IMR-90 (cell line): Measurements from ENCODE around the gene AQP6. TPM values are rescaled to one million over a fixed set of nuclear protein-coding genes. Genes with fewer than 3 reads are reported as not detected.

Experiments
- ATAC-seq: fragments of 200-7000 bp; cut with Tn5 transposase; 2 replicates; pipeline ENCODE4 v1.9.1; 2020; ENCODE audit warnings: low read depth, mild to moderate bottlenecking, moderate library complexity
- BruUV-seq: library from RNA; stranded (reverse); fragments of 400-500 nt; replicated peaks from 2 replicates; lab custom pipeline; 2021; lab: Mats Ljungman, UMichigan
- CTCF ChIA-PET: fragments of 300-600 bp; formaldehyde crosslinking; extraction: SDS; loops from one replicate; lab custom pipeline; 2021; ENCODE audit warnings: antibody characterized with exemption; lab: Yijun Ruan, JAX
- POLR2A ChIA-PET: fragments of 300-600 bp; sonication (Branson Sonifier 250); formaldehyde crosslinking; loops from one replicate; lab custom pipeline; 2022; ENCODE audit warnings: antibody characterized with exemption; ENCODE audit not compliant: unreplicated experiment; lab: Charles Lee
- DNase-seq: peaks from one replicate; pipeline ENCODE4 v3.0.0; 2013
- H2AFZ ChIP-seq: replicated peaks from 2 replicates; pipeline ENCODE3; 2013; ENCODE audit warnings: low read length, mild to moderate bottlenecking; ENCODE audit not compliant: poor library complexity
- H2AK5ac ChIP-seq: 2 replicates; pipeline ENCODE4 v1.6.1; 2013; ENCODE audit warnings: low read depth, low read length, inconsistent platforms
- H2AK9ac ChIP-seq: replicated peaks from 2 replicates; pipeline ENCODE3; 2013; ENCODE audit warnings: mild to moderate bottlenecking, low read depth, low read length, moderate library complexity; ENCODE audit not compliant: poor library complexity
- H2BK120ac ChIP-seq: 2 replicates; pipeline ENCODE4 v1.6.1; 2013; ENCODE audit warnings: low read depth, low read length, inconsistent platforms
- H2BK15ac ChIP-seq: 3 replicates; pipeline ENCODE4 v1.6.1; 2013; ENCODE audit warnings: low read depth, low read length, inconsistent platforms
- H2BK20ac ChIP-seq: 2 replicates; pipeline ENCODE4 v1.6.1; 2013; ENCODE audit warnings: low read depth, mild to moderate bottlenecking, inconsistent platforms, low read length, moderate library complexity
- H2BK5ac ChIP-seq: 2 replicates; pipeline ENCODE4 v1.6.1; 2013; ENCODE audit warnings: mild to moderate bottlenecking, low read depth, low read length, inconsistent platforms; ENCODE audit not compliant: poor library complexity, severe bottlenecking
- H3K14ac ChIP-seq: replicated peaks from 2 replicates; pipeline ENCODE4 v1.6.1; 2013; ENCODE audit warnings: low read depth, low read length, inconsistent platforms
- H3K18ac ChIP-seq: 2 replicates; pipeline ENCODE4 v1.6.1; 2013; ENCODE audit warnings: low read depth, low read length, control low read depth
- H3K23ac ChIP-seq: 2 replicates; pipeline ENCODE4 v1.6.1; 2013; ENCODE audit warnings: low read depth, low read length, inconsistent platforms
- H3K27ac ChIP-seq: 2 replicates; pipeline ENCODE4 v1.5.1; 2013; ENCODE audit warnings: mild to moderate bottlenecking, control low read depth, low read length; ENCODE audit not compliant: insufficient read depth
- H3K27me3 ChIP-seq: 2 replicates; pipeline ENCODE4 v1.6.1; 2013; ENCODE audit warnings: low read length; ENCODE audit not compliant: control insufficient read depth, insufficient read depth
- H3K36me3 ChIP-seq: 2 replicates; pipeline ENCODE4 v1.6.1; 2013; ENCODE audit warnings: low read length, mixed read lengths; ENCODE audit not compliant: control insufficient read depth, insufficient read depth
- H3K4ac ChIP-seq: 2 replicates; pipeline ENCODE4 v1.6.1; 2013; ENCODE audit warnings: low read depth, low read length, inconsistent platforms
- H3K4me1 ChIP-seq: 2 replicates; pipeline ENCODE4 v1.6.1; 2013; ENCODE audit warnings: low read length, mixed read lengths; ENCODE audit not compliant: control insufficient read depth, insufficient read depth
- H3K4me2 ChIP-seq: 2 replicates; pipeline ENCODE4 v1.6.1; 2013; ENCODE audit warnings: low read depth, mild to moderate bottlenecking, control low read depth, low read length, moderate library complexity
- H3K4me3 ChIP-seq: 2 replicates; pipeline ENCODE4 v1.5.1; 2013; ENCODE audit warnings: low read depth, mild to moderate bottlenecking, control low read depth, low read length, moderate library complexity; ENCODE audit not compliant: insufficient read depth
- H3K56ac ChIP-seq: 2 replicates; pipeline ENCODE4 v1.6.1; 2013; ENCODE audit warnings: low read length, inconsistent platforms; ENCODE audit not compliant: insufficient read depth; ENCODE audit errors: extremely low read depth
- H3K79me1 ChIP-seq, 2 experiments: 2 replicates each; pipeline ENCODE4 v1.6.1; 2013; ENCODE audit warnings: low read length in 2 of 2, inconsistent platforms in 1 of 2, low read depth in 1 of 2
- H3K9ac ChIP-seq: 2 replicates; pipeline ENCODE4 v1.6.1; 2013; ENCODE audit warnings: low read depth, low read length, control low read depth
- H3K9me1 ChIP-seq: 2 replicates; pipeline ENCODE4 v1.6.1; 2013; ENCODE audit warnings: low read length, inconsistent platforms; ENCODE audit not compliant: insufficient read depth
- H3K9me3 ChIP-seq: 2 replicates; pipeline ENCODE4 v1.6.1; 2013; ENCODE audit warnings: low read length; ENCODE audit not compliant: control insufficient read depth, insufficient read depth
- H4K20me1 ChIP-seq: 2 replicates; pipeline ENCODE4 v1.6.1; 2013; ENCODE audit warnings: low read length, inconsistent platforms; ENCODE audit not compliant: insufficient read depth
- H4K5ac ChIP-seq: 2 replicates; pipeline ENCODE4 v1.6.1; 2013; ENCODE audit warnings: mild to moderate bottlenecking, low read depth, low read length, control low read depth
- H4K8ac ChIP-seq, 2 experiments: 2 replicates each; pipeline ENCODE4 v1.6.1; 2013; ENCODE audit warnings: low read depth in 2 of 2, low read length in 2 of 2, control low read depth in 1 of 2, inconsistent platforms in 1 of 2
- H4K91ac ChIP-seq: 2 replicates; pipeline ENCODE4 v1.6.1; 2013; ENCODE audit warnings: low read depth, low read length, inconsistent platforms; ENCODE audit not compliant: insufficient read depth
- BHLHE40 ChIP-seq: fragments of 150-350 bp; IDR thresholded peaks from 2 replicates; pipeline ENCODE4 v1.6.1; 2016; ENCODE audit warnings: mild to moderate bottlenecking, low read depth, low read length
- CEBPB ChIP-seq: IDR thresholded peaks from 2 replicates; pipeline ENCODE4 v1.6.1; 2012; ENCODE audit warnings: low read depth, low read length, improper control_type of control experiment
- CHD1 ChIP-seq: IDR thresholded peaks from 2 replicates; pipeline ENCODE4 v1.6.1; 2012; ENCODE audit warnings: low read depth, low read length, improper control_type of control experiment
- FOS ChIP-seq: fragments of 150-350 bp; IDR thresholded peaks from 2 replicates; pipeline ENCODE4 v1.6.1; 2016; ENCODE audit warnings: low read depth, low read length
- MAFK ChIP-seq: IDR thresholded peaks from 2 replicates; pipeline ENCODE4 v1.6.1; 2012; ENCODE audit warnings: low read depth, low read length, improper control_type of control experiment
- MAZ ChIP-seq: IDR thresholded peaks from 2 replicates; pipeline ENCODE4 v1.6.1; 2012; ENCODE audit warnings: low read depth, mild to moderate bottlenecking, low read length, improper control_type of control experiment, moderate library complexity, borderline replicate concordance
- MXI1 ChIP-seq: IDR thresholded peaks from 2 replicates; pipeline ENCODE4 v1.6.1; 2012; ENCODE audit warnings: low read depth, mild to moderate bottlenecking, low read length, moderate library complexity, borderline replicate concordance
- NFE2L2 ChIP-seq: fragments of 150-350 bp; IDR thresholded peaks from 2 replicates; pipeline ENCODE4 v1.6.1; 2016; ENCODE audit warnings: low read depth, mild to moderate bottlenecking, low read length
- POLR2A ChIP-seq: IDR thresholded peaks from 2 replicates; pipeline ENCODE4 v1.6.1; 2012; ENCODE audit warnings: mild to moderate bottlenecking, low read depth, low read length
- RAD21 ChIP-seq: IDR thresholded peaks from 2 replicates; pipeline ENCODE4 v1.6.1; 2012; ENCODE audit warnings: low read length, improper control_type of control experiment
- RCOR1 ChIP-seq: IDR thresholded peaks from 2 replicates; pipeline ENCODE4 v1.6.1; 2012; ENCODE audit warnings: mild to moderate bottlenecking, low read length, improper control_type of control experiment; ENCODE audit not compliant: insufficient replicate concordance
- RFX5 ChIP-seq: IDR thresholded peaks from 2 replicates; pipeline ENCODE4 v1.8.0; 2012; ENCODE audit warnings: low read depth, mild to moderate bottlenecking, low read length, moderate library complexity
- SMC3 ChIP-seq: fragments of 150-350 bp; IDR thresholded peaks from 2 replicates; pipeline ENCODE4 v1.6.1; 2016; ENCODE audit warnings: low read depth, mild to moderate bottlenecking, antibody characterized with exemption, low read length, moderate library complexity
- WGBS, 2 experiments: methylation state at CpG; one replicate each; pipeline versions ENCODE4 v1.1.5 to v1.1.7; 2013; ENCODE audit warnings: missing lambda C conversion rate in 2 of 2; ENCODE audit not compliant: insufficient read length in 1 of 2; ENCODE audit errors: extremely low coverage in 2 of 2; 5-methylcytosine and 5-hydroxymethylcytosine counted together
- dilution Hi-C: fragments of 300-500 bp; cut with HindIII; formaldehyde crosslinking; loops from one replicate; pipeline ENCODE4 v1.14.3; 2018; ENCODE audit warnings: low sequenced_read_pairs; ENCODE audit not compliant: unreplicated experiment
- in situ Hi-C: fragments of 300-500 bp; cut with MboI; formaldehyde crosslinking; loops from 3 replicates; pipeline ENCODE4 v1.14.3; 2019; ENCODE audit warnings: low sequenced_read_pairs, inconsistent platforms, mixed read lengths
- intact Hi-C: fragments of 100-400 bp; cut with micrococcal nuclease; formaldehyde crosslinking; loops from 2 replicates; pipeline ENCODE4 v1.10.0; 2022
- polyA plus RNA-seq, 3 experiments: library from polyadenylated mRNA; depleted of rRNA; stranded (reverse); fragments of >200 nt; gene quantifications; 2 replicates each; pipeline ENCODE4 v1.2.3, GENCODE V29; 2012; ENCODE audit warnings: low replicate concordance in 1 of 3
- total RNA-seq: library from RNA; depleted of rRNA; stranded (reverse); fragments of >200 nt; gene quantifications from 2 replicates; pipeline ENCODE4 v1.2.3, GENCODE V29; 2012
- TF ChIP-seq, protein P1 (sequence below): fragments of 150-350 bp; IDR thresholded peaks from 2 replicates; pipeline ENCODE4 v1.6.1; 2017; ENCODE audit warnings: mild to moderate bottlenecking, antibody characterized with exemption, low read length, low read depth
- TF ChIP-seq, protein P2 (sequence below): conservative IDR thresholded peaks from 2 replicates; pipeline ENCODE4 v1.5.1; 2012; ENCODE audit warnings: mild to moderate bottlenecking, low read depth, low read length, improper control_type of control experiment
- TF ChIP-seq, protein P3 (sequence below): fragments of 150-350 bp; IDR thresholded peaks from 2 replicates; pipeline ENCODE4 v1.6.1; 2016; ENCODE audit warnings: low read depth, mild to moderate bottlenecking, low read length, moderate library complexity, borderline replicate concordance

The AQP6 gene
- total and polyA plus RNA-seq, 2 of the 4 experiments (the other 2 are of a cell fraction), result not detected

GRCh38 chr12:49985981-49986380 lies 13.2 kb downstream of the AQP6 start:
- Histone ChIP-seq H3K56ac (no peak overlapping the region), H3K18ac (no peak overlapping the region), H3K14ac (no peak overlapping the region), H3K9me1 (peaks cover 18% of the 10 kb centered on the region), H3K27me3 (no peaks in the 10 kb centered on the region), H3K23ac (no peak overlapping the region), H2BK5ac (no peak overlapping the region), H4K20me1 (no peaks in the 10 kb centered on the region; the same call in 1 of the 2 replicates), H2BK120ac (no peak overlapping the region), H3K4ac (no peak overlapping the region), H3K9me3 (no peaks in the 10 kb centered on the region), H3K4me3 (no peak overlapping the region), H3K4me1 (peaks cover 18% of the 10 kb centered on the region), H4K5ac (no peak overlapping the region), H2BK15ac (no peak overlapping the region), H2AFZ (no peak overlapping the region), H4K91ac (no peak overlapping the region), H3K36me3 (no peaks in the 10 kb centered on the region), H3K4me2 (no peak overlapping the region), H3K9ac (no peak overlapping the region), H2AK5ac (no peak overlapping the region), H2BK20ac (no peak overlapping the region), H2AK9ac (no peak overlapping the region), H3K27ac (no peak overlapping the region), H3K79me1 (peaks cover 3 to 39% of the 10 kb centered on the region in 2 experiments; a peak in 3 of 4 replicates), H4K8ac (no peak overlapping the region)
- WGBS, 2 experiments, result 100% methylated on average over 1 of the region's 5 CpGs; no CpG with 5 or more reads in 1 of the 2 experiments
- intact Hi-C loops, result no loop called here
- no peak for TF ChIP-seq RAD21
- TF ChIP-seq SMC3, result no peak
- TF ChIP-seq RFX5, result no peak
- no peak for TF ChIP-seq MAFK
- TF ChIP-seq, protein P1, sequence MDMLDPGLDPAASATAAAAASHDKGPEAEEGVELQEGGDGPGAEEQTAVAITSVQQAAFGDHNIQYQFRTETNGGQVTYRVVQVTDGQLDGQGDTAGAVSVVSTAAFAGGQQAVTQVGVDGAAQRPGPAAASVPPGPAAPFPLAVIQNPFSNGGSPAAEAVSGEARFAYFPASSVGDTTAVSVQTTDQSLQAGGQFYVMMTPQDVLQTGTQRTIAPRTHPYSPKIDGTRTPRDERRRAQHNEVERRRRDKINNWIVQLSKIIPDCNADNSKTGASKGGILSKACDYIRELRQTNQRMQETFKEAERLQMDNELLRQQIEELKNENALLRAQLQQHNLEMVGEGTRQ, result no peak
- TF ChIP-seq NFE2L2, result no peak
- no peak for TF ChIP-seq POLR2A
- no peak for TF ChIP-seq FOS
- TF ChIP-seq BHLHE40, result no peak
- TF ChIP-seq RCOR1, result no peak
- TF ChIP-seq, protein P2, sequence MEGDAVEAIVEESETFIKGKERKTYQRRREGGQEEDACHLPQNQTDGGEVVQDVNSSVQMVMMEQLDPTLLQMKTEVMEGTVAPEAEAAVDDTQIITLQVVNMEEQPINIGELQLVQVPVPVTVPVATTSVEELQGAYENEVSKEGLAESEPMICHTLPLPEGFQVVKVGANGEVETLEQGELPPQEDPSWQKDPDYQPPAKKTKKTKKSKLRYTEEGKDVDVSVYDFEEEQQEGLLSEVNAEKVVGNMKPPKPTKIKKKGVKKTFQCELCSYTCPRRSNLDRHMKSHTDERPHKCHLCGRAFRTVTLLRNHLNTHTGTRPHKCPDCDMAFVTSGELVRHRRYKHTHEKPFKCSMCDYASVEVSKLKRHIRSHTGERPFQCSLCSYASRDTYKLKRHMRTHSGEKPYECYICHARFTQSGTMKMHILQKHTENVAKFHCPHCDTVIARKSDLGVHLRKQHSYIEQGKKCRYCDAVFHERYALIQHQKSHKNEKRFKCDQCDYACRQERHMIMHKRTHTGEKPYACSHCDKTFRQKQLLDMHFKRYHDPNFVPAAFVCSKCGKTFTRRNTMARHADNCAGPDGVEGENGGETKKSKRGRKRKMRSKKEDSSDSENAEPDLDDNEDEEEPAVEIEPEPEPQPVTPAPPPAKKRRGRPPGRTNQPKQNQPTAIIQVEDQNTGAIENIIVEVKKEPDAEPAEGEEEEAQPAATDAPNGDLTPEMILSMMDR, result no peak
- TF ChIP-seq, protein P3, sequence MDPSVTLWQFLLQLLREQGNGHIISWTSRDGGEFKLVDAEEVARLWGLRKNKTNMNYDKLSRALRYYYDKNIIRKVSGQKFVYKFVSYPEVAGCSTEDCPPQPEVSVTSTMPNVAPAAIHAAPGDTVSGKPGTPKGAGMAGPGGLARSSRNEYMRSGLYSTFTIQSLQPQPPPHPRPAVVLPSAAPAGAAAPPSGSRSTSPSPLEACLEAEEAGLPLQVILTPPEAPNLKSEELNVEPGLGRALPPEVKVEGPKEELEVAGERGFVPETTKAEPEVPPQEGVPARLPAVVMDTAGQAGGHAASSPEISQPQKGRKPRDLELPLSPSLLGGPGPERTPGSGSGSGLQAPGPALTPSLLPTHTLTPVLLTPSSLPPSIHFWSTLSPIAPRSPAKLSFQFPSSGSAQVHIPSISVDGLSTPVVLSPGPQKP, result no peak
- TF ChIP-seq MAZ, result no peak
- TF ChIP-seq MXI1, result no peak
- no peak for TF ChIP-seq CEBPB
- TF ChIP-seq CHD1, result no peak
- no peak for ATAC-seq
- BruUV-seq, result no TSS peak
- ChIA-PET POLR2A (no interaction called here), CTCF (interaction anchor here (0.7 kb wide), 1 partner anchor 31 kb away, joined by 3 read pairs; no protein-coding TSS in a partner anchor)
- DNase-seq, result peak; percentile 35
- dilution Hi-C loops, result no loop called here
- in situ Hi-C loops, result no loop called here
